HL-60/S4 (cell line): ENCODE data around the gene ACADL.

Experiments
- in situ Hi-C: fragments of 300-500 bp; cut with MboI; formaldehyde crosslinking; loops from 2 replicates; pipeline ENCODE4 v1.14.3; 2022; ENCODE audit warnings: low sequenced_read_pairs

The ACADL gene

DNA sequence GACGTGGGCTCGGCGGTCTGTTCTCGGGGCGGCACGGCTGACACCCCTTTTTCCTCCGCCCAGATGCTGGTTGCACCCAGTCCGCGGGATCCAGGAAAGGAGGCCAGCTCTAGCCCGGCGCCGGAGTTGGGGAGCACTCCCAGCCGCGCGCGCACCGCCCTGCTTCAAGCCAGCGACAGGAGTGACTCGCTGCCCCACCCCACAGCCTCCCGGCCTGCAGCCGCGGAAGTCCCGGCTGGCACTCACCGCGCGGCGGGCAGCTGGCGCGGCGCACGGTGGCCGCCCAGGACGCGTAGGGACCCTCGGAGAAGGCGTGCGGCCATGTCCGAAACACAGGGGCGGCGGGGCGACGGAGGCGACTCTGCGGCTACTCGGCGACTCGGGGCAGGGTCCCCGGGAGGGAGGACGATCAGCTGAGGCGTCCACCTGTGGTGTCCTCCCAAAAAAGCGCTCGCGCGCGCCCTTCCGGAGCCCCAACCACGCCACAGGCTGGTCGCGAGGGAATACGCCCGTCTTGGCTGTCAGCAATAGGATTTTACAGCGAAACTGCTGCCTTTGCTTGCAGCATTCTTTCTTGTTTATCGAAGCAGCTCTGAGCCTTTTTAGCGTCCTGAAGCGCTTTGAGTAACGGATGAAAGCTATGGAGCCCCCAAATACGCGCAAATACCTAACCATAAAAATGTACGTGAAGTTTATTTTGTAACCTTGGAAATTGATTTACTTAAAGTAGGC is at the start of gene ACADL:
TSS of gene ACADL (minus strand) at position 507 of the 732 bp plus-strand sequence. CDS start at position 323, 184 bp downstream.
- in situ Hi-C loops: no loop called here

DNA sequence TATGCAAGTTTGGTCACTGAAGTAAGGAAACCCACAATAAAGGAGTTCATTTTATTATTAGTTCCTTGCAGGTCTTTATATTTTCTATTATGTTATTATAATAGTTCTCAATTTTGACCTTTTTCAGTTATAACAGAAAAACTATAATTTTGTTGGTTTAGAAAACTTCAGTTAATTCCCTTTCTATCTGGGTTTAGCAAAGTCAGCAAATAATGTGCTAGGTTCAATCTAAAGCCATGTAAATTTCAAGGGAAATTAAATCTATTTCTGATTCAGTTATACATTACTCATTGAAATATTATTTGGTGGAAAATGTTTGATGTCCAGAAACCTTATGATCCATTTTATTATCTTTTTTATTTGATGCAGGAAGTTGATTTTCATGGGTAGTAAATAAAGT is 46.1 kb upstream of the ACADL start:
- in situ Hi-C loops: no loop called here

DNA sequence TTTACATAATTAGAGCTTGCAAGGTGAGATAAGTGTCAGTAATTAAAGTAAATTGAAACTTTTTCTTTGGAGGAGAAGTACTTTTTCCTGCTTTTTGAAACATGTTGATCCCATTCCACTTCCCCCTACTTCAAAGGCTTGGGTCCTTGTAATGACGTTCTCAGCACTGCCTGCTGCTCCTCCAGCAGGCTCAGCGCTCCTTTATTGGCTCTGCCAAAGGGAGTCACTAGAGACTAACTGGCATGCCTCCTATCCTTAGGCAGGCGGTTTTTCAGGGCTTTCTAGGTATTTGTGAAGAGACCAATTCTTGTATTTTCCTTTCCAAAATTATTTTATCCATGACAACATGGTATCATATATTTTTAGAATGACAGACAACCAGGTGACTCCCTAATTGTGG is 43.9 kb upstream of the ACADL start:
- in situ Hi-C loops: no loop called here

DNA sequence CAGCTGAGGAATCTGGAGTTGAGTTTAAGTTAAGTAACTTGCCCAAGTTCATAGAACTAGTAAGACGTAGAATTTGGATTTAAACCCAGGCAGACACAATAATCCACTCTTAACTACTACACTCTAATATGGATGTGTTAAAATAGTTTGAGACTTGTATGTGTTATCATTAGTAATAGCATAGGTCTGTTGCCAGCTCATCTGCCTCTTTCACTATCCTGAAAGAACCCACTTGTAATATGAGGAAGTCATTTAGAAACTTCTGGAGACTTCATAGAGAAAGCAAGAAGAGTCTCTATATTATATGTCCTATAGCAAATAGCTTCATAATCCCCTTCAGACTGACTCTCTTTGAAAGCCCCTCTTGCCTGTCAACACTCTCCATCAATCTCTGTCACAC is 43.0 kb upstream of the ACADL start:
- in situ Hi-C loops: no loop called here

- in situ Hi-C loops: no loop called here
Observed at GRCh38 chr2:210267698-210268097, 42.5 kb upstream of the ACADL start.

GRCh38 chr2:210264282-210264681 is 39.0 kb upstream of the ACADL start:
- in situ Hi-C loops: no loop called here

- in situ Hi-C loops: no loop called here
Observed at GRCh38 chr2:210263841-210264240, 38.6 kb upstream of the ACADL start.

DNA sequence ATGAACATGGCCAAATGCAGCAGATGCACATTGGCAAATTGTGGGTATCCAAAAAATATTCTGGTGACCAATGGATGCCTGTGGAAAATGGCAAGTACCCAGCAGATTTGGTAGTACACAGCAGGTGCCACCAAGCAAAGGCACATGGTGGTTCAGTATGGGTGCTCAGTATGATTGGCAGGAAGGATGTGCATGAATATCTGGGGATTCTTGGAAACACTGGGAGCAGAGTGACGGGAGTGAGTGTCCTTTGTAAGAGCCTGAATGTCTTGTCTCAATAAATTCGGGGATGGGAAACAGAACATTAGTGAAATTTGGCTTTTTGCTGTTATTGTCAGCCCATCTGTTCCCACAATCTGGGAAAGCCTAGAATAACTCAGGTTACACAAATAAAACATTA is 36.8 kb upstream of the ACADL start:
- in situ Hi-C loops: no loop called here

GRCh38 chr2:210259687-210260086 is 34.4 kb upstream of the ACADL start:
- in situ Hi-C loops: no loop called here

- in situ Hi-C loops: no loop called here
Observed at GRCh38 chr2:210252699-210253606, 27.7 kb upstream of the ACADL start.

DNA sequence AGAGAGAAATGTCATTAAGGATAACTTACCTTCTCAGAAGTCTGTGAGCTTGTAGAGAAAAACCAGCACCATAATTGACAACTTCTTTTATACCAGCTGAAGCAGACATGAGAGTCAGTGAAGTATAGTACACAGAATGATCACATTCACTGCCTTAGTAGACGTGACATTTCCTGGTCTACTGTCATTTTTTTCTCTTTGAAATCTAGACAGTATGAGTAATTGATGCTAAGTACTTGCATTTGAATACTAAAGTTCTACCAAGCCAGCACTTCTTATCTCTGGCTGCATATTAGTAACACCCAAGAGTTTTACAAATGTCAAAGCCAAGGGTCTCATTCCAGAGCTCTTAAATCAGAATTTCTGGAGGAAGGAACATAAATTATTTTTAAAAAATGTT is 25.4 kb upstream of the ACADL start:
- in situ Hi-C loops: no loop called here

GRCh38 chr2:210233487-210233886 is 8.2 kb upstream of the ACADL start:
- in situ Hi-C loops: no loop called here

DNA sequence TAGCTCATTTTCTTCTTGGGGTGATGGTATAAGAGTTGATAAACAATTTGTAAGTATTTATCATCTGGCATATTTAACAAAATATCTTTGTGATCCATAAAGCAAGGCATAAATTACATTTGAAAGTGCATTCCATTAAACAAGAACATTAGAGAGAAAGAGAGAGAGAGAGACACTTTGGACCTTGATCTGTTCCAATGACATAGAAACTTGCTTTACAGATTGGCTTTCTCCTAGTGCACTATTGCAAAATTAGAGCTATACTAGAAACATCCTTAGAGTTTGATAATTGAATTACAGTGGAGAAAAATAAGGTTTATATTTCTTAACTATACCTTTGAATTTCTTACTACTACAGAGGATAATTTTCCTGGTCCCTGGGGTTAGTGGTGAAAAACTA is 5.7 kb upstream of the ACADL start:
- in situ Hi-C loops: no loop called here

GRCh38 chr2:210230518-210230917 is 5.3 kb upstream of the ACADL start:
- in situ Hi-C loops: no loop called here

DNA sequence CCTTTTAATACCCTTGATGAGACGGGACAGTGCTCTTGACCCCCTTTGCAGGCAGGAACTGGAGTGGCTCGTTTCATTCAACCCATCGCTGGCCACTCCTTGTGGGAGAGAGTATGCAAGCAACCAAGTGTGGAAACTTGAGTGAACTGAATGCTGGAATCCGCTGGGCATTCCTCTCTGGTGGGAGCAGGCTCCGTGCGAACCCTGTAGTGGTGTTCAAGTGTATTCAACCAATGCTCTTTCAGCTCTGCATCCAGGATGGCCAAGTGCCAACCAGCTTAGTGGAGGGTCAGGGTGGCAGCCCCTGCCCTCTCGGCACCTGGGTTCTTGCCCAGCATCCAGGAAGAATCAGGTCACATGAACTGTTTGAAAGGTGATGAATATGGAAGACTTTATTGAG is 3.3 kb upstream of the ACADL start:
- in situ Hi-C loops: no loop called here

- in situ Hi-C loops: no loop called here
Observed at GRCh38 chr2:210227290-210228088, 2.2 kb upstream of the ACADL start.

GRCh38 chr2:210226223-210226622 is 976 bp upstream of the ACADL start:
- in situ Hi-C loops: no loop called here

- in situ Hi-C loops: no loop called here
Observed at GRCh38 chr2:210224591-210224940, 681 bp downstream of the ACADL start.

- in situ Hi-C loops: no loop called here
Observed at GRCh38 chr2:210215120-210215519, 10.1 kb downstream of the ACADL start.

DNA sequence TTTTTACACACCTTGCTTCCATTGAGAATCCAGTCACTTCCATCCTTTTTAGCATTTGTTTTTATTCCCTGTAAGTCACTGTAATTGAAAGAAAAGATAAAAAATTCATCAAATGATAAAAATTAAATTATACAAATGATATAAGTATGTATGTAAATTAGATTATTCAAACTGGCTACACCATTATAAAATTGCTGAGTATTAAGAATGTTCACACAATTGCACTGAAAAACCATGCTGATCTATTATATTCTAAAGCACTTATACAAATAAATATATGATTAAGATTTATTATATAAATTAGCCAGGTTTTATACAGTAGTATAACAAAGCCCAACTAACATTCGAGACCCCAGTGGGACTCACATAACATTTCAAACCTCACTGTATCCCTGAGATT is 15.1 kb downstream of the ACADL start:
- in situ Hi-C loops: no loop called here

- in situ Hi-C loops: no loop called here
Observed at GRCh38 chr2:210207929-210208328, 17.3 kb downstream of the ACADL start.
